Hepatocyte (in vitro differentiated cells): Measurements from ENCODE around the gene ABHD16A.

ENCODE experiments used
- CTCF ChIP-seq: fragments of 200-600 bp; sonication (generic); IDR thresholded peaks from 2 replicates; pipeline ENCODE4 v1.5.1; 2016; ENCODE audit warnings: antibody characterized with exemption, mild to moderate bottlenecking; ENCODE audit not compliant: poor library complexity
- EZH2phosphoT487 ChIP-seq: fragments of 200-600 bp; sonication (generic); IDR thresholded peaks from one replicate; pipeline ENCODE4 v1.6.1; 2018; ENCODE audit warnings: antibody characterized with exemption, mild to moderate bottlenecking, low read depth, moderate library complexity; ENCODE audit not compliant: unreplicated experiment, severe bottlenecking

GRCh38 chr6:31663126-31663960 lies 39.8 kb downstream of the ABHD16A start:
- TF ChIP-seq CTCF, result no peak
- no peak for TF ChIP-seq EZH2phosphoT487
